Ureter (tissue), 1 donor: ENCODE measurements around the gene TCP10L. TPM values are rescaled to one million over a fixed set of nuclear protein-coding genes. Genes with fewer than 3 reads are reported as not detected.
"Not testable (repeated sequence)": the region's sequence is repeated elsewhere in the genome, so short reads cannot be mapped to it uniquely, and the experiment has no call there.

Experiments used
- DNase-seq: peaks from one replicate; pipeline ENCODE4 v3.0.0-alpha.2; 2020; ENCODE audit warnings: low spot score
- total RNA-seq: library from RNA; stranded (reverse); gene quantifications from one replicate; pipeline ENCODE4 v1.2.4, GENCODE V29; 2023
- donor health status: DM: yes; HTN: yes; CAD: no.

Gene TCP10L
- total RNA-seq, 1 donor from 2014 or later: 0.18 TPM

- DNase-seq: no peak
Observed at GRCh38 chr21:32587120-32587519, 1.8 kb upstream of the TCP10L start.

- no peak for DNase-seq
Observed at GRCh38 chr21:32585970-32586369, 647 bp upstream of the TCP10L start.

- no peak for DNase-seq
Observed at GRCh38 chr21:32584472-32584871, 851 bp downstream of the TCP10L start.

- no peak for DNase-seq
Observed at GRCh38 chr21:32581732-32582131, 3.6 kb downstream of the TCP10L start.

- no peak for DNase-seq
Observed at GRCh38 chr21:32580949-32581348, 4.4 kb downstream of the TCP10L start.

- DNase-seq: no peak
Observed at GRCh38 chr21:32578107-32578691, 7.1 kb downstream of the TCP10L start.

- no peak for DNase-seq
Observed at GRCh38 chr21:32576011-32576410, 9.3 kb downstream of the TCP10L start.

- no peak for DNase-seq
Observed at GRCh38 chr21:32574946-32575925, 10.1 kb downstream of the TCP10L start.

GRCh38 chr21:32572574-32573420, 12.5 kb downstream of the TCP10L start:
- peak; percentile 43 for DNase-seq

GRCh38 chr21:32570456-32570855, 14.9 kb downstream of the TCP10L start:
- peak; percentile 6 for DNase-seq

GRCh38 chr21:32569261-32570230, 15.8 kb downstream of the TCP10L start:
- peak; percentile 77 for DNase-seq

GRCh38 chr21:32567626-32568025, 17.7 kb downstream of the TCP10L start:
- DNase-seq: no peak

GRCh38 chr21:32566741-32567389, 18.5 kb downstream of the TCP10L start:
- peak; percentile 25 for DNase-seq

GRCh38 chr21:32565856-32566465, 19.4 kb downstream of the TCP10L start:
- no peak for DNase-seq

GRCh38 chr21:32562915-32563314, 22.4 kb downstream of the TCP10L start:
- DNase-seq: no peak

- DNase-seq: no peak
Observed at GRCh38 chr21:32562426-32562825, 22.9 kb downstream of the TCP10L start.

- DNase-seq: not testable (repeated sequence)
Observed at GRCh38 chr21:32561476-32561875, 23.8 kb downstream of the TCP10L start.

- no peak for DNase-seq
Observed at GRCh38 chr21:32560896-32561295, 24.4 kb downstream of the TCP10L start.

GRCh38 chr21:32559006-32559610, 26.2 kb downstream of the TCP10L start:
- no peak for DNase-seq
